GM21360 (cell line): ENCODE data around the gene PAIP2.
A peak's percentile ranks its signal among the peaks of the same experiment; 100 is the strongest.
"Not testable (repeated sequence)": the region's sequence is repeated elsewhere in the genome, so short reads cannot be mapped to it uniquely, and the experiment has no call there.

ENCODE experiments used
- ATAC-seq: cut with Tn5 transposase; IDR thresholded peaks from one replicate; pipeline ENCODE4 v1.9.1; 2021; ENCODE audit warnings: mild to moderate bottlenecking, moderate library complexity; ENCODE audit not compliant: unreplicated experiment

The PAIP2 gene, protein sequence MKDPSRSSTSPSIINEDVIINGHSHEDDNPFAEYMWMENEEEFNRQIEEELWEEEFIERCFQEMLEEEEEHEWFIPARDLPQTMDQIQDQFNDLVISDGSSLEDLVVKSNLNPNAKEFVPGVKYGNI

GRCh38 chr5:139341689-139342422, at the start of gene PAIP2:
TSS of gene PAIP2 (plus strand) at chr5:139341854. CDS start at chr5:139363785, 21,931 bp downstream.
- peak; percentile 86 for ATAC-seq

DNA sequence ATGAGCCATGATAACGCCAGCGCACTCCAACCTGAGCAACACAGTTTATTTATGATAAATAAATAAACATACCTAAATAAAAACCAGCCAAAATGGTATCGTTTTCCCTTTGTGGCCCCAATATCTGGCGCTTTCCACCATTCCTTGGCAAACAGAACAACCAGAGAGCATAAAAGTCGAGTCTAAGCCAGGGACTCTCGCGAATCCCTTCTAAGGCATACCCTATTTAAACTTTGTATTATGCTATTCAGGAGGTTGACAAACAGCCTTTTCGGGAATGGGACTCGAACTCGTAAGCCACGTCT, 48.5 kb upstream of the PAIP2 start:
- no peak for ATAC-seq

DNA sequence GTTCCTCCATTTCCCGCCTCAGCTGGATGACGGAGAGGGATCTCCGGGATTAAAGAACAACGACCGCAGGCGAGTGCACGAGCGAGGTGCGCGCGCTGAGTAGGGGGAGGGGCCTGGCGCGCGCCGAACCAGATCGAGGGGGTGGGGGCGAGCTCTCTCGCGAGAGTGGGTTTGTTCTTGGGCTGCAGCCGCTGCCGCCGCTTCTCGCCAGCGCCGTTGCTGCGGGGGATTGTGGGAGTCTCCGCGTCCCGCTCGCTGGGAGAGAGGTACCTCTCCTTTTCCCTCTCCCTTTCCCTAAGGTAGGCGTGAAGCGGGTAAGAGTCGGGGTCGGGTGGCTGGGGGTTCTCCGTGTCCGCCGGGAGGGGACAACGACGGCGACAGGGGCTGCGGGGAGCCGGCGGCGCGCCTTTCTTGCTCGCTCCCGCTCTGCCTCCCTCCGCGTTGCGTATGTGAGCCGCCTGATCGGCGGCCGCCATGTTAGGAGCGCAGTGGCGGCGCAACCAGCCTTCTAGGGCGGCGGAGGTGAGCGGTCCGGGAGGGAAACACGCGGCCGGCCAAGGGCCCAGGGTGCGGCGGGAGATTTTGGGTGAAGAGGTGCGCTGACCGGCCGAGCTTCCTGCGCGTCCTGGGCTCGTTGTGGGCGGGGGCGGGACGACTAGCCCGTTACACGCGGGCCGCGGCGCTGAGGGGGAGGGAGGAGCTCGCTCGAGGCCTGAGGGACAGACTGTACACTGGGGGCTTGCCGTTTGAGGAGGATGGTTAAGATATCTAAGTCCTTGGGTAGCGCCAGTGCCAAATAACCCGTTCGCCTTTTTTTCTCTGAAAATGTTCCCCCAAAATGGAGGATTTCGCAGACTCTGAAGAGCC, 47.9 kb upstream of the PAIP2 start, which contains the start of gene MATR3:
Gene MATR3 (plus strand): TSS at position 234 of the 867 bp plus-strand sequence. CDS start 13,676 bp downstream, outside the sequence.
- ATAC-seq = peak; percentile 66

DNA sequence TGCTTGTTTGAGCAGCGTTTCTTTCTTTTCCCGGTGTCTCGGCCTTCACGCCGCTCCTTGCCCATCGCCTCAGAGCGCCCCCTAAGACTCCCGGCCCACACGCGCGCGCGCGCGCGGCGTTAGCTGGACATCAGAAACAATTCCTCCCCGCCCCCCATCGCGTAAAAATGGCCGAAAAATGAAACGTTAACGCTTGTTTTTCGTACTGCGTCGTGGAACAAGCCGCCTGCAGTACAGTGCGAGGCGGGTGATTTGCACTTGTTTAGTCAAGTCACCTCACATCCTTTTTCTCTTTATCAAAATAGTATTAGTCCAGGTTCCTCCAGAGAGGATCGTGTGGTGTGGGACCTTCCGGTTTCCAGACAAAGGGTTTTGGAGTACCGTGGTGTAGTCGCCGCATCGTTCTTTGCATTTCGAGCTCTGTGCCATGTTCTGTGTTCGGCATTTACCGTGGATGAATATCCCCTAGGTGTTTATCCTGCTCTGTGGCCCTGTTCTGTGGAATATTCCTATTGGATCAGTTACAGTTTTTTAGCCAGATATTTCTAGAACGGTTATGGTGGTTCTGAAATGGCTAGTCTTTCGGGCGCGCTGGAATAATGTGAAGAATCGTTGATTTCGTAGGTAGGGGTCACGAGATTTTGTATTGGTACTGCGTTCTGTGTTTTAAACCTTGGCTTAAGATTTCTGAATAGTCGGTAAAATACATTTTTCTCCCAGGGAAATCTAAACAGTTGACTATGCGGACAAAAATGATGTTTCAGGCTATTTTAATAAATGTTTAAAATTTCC, 47.1 kb upstream of the PAIP2 start:
- ATAC-seq = peak; percentile 12

DNA sequence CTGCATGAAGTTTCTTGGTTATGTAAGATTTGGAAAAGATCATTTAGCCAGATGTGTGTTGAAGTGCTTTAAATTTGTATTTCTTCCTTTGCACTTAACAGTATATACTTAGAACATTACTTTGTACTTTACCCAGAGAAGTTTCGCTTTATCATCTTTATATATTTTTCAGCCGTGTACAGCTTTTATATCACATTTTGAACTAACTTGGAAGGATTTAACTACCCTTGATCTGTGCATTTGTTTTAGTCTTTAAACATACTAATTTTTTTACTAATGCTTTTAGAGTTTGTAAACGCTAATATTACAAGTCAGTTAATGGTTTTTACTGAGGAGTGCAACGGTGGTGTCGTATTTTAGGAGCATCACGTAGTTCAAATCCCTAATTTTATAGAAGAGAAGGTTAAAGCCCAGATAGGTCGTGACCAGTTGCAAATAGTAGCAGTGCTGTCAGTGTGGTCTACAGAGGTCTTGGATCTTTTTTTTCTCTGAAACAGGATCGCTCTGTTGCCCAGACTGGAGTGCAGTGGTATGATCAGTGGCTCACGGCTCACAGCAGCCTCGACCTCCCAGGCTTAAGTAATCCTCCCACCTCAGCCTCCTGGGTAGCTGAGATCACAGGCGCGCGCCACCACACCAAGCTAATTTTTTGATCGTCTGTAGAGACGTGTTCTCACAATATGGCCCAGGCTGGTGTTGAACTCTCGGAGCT, 46.2 kb upstream of the PAIP2 start:
- no peak for ATAC-seq

DNA sequence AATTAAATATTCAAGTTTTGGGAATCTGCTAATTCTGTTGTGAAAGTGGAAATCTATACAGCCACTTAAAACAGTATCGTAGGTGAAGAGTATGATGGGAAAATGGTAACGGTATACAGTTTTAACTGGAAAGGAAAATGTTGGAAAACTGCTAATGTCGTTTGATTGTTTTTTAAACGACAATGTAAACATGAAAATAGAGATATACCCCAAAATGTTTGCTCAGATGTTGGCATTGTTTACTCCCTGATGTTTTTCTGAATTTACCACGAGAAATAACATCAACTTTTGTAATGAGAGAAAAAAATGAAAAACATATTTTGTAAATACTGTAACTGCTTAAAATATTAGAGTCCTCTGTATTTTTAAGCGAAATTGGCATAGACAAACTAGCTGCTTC, 45.5 kb upstream of the PAIP2 start:
- ATAC-seq = no peak

GRCh38 chr5:139296862-139297326, 44.8 kb upstream of the PAIP2 start:
- no peak for ATAC-seq

- no peak for ATAC-seq
Measured at GRCh38 chr5:139297439-139298133, 44.1 kb upstream of the PAIP2 start.

- no peak for ATAC-seq
Measured at GRCh38 chr5:139298242-139298641, 43.4 kb upstream of the PAIP2 start.

DNA sequence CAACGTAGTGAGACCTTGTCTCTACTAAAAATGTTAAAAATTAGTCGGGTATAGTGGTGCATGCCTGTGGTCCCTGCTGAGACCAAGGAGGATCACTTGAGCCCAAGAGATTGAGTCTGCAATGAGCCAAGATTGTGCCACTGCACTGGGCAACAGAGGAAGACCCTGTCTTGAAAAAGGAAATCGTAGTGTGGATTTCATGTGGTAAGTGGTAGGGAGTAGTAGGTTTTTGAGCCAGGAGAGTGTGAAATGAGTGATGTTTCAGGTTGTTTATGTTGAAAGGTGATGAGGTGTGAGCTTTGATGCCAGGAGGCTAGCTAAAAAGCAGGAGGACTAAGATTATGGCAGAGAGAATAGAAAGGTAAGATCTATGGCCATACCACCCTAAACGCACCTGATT, 42.2 kb upstream of the PAIP2 start:
- no peak for ATAC-seq

DNA sequence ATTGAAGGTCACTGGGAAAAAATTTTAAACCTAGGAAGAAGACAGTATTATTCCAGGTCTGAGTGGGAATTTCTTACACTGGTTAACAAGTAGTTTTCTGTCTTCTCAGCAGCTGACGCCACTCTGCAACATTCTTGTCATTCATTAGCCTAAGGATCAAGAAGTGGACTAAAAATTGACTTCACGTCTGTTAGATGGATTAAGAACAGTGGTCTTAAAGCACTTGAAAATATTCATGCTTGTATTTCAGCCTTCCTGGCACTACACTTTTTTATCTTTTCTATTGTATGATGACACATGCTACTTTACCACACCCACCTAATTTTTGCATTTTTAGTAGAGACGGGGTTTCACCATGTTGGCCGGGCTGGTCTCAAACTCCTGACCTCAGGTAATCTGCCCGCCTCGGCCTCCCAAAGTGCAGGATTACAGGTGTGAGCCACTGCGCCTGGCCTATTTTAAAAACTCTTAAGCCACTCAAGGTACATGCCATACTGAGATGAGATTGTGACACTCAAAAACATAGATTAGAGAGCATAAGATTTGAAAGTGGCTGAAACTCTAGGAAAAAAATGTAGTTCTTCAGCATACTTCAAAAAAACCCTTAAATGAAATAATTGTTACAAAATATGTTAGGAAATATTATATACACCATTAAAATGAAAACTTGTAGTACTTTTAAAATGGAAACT, 39.7 kb upstream of the PAIP2 start:
- no peak for ATAC-seq

- ATAC-seq = no peak
Measured at GRCh38 chr5:139304391-139305324, 37.0 kb upstream of the PAIP2 start.

GRCh38 chr5:139306197-139306596, 35.5 kb upstream of the PAIP2 start:
- no peak for ATAC-seq

DNA sequence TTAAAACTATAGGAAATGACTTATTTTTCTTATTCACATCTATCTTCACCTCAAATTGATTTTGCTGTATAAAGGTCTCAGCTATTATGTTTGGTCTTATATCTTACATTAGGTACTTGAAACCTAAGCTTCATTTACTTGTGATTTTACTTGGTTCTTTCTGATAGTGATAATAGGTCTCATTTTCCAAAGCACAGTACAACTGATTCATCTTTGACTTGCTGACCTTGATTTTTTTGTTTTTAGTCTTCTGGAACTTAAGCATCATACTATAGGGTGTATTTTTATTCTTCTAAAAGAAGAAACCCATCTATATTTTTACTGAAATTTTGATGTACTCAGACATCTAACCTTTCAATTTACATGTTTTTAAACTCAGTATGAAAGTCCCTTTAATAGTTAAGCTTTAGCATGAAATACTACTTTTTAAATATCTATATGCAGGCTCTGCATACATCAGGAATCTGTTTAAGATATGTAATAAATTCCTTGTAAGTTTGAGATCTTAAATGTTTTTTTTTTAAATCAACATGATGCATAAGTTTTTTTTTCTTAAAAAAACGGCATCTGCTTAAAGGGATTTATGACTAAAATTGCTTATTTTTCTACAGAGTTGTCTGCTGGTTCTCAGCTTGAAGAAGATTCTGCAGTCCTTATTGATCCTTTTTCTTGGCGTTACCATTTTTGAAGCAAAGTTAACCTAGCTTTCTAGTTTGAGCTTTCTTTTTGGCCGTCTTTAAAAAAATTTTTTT, 34.9 kb upstream of the PAIP2 start:
- ATAC-seq = no peak

DNA sequence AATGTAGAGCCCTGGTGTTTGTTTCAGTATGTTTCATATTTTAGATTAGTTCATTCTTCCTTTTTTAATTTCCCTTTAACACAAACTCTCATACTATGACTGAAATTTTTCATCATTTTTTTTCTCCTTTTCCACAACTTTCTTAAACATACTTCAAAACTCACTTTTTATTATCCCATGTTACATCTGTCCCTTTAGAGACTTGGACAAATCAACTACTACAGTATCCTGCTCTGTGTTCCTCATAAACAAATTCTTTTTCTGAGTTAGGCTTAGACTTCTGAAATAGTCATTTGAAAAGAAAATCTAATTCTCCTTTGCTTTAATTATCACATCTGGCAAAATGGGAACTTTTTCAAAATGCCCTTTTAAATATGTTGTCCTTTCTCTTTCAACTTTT, 32.9 kb upstream of the PAIP2 start:
- ATAC-seq = no peak

GRCh38 chr5:139310715-139311186, 30.9 kb upstream of the PAIP2 start:
- not testable (repeated sequence) for ATAC-seq

GRCh38 chr5:139312075-139312474, 29.6 kb upstream of the PAIP2 start:
- no peak for ATAC-seq
